K562 (cell line): ENCODE data around the gene ZNF181. TPM values are rescaled to one million over a fixed set of nuclear protein-coding genes. Genes with fewer than 3 reads are reported as not detected.

ENCODE experiments used
- ARHGAP35 ChIP-seq: fragments of 450-650 bp; IDR thresholded peaks from 2 replicates; pipeline ENCODE4 v1.6.1; 2018; ENCODE audit not compliant: partially characterized antibody
- BCLAF1 ChIP-seq, 2 experiments: fragments of 450-650 bp in 1 of 2; IDR thresholded peaks; 2 replicates each; pipeline ENCODE4 v1.6.1; 2011 to 2017; ENCODE audit warnings: low read depth in 2 of 2, antibody characterized with exemption in 1 of 2, borderline replicate concordance in 1 of 2, low read length in 1 of 2, mild to moderate bottlenecking in 1 of 2, mixed read lengths in 1 of 2; ENCODE audit not compliant: control insufficient read depth in 1 of 2
- BRD9 ChIP-seq: fragments of 450-650 bp; IDR thresholded peaks from 2 replicates; pipeline ENCODE4 v1.6.1; 2018; ENCODE audit warnings: low read depth; ENCODE audit not compliant: partially characterized antibody
- CBX1 ChIP-seq: sonication (generic); IDR thresholded peaks from 2 replicates; pipeline ENCODE4 v1.6.1; 2016; ENCODE audit warnings: antibody characterized with exemption, low read depth, mild to moderate bottlenecking
- CHD2 ChIP-seq: IDR thresholded peaks from 2 replicates; pipeline ENCODE4 v1.6.1; 2011; ENCODE audit warnings: low read depth, low read length
- GTF2B ChIP-seq: IDR thresholded peaks from 2 replicates; pipeline ENCODE4 v1.6.1; 2011; ENCODE audit not compliant: insufficient read length; ENCODE audit errors: extremely low read depth
- HMBOX1 ChIP-seq: sonication (generic); IDR thresholded peaks from 2 replicates; pipeline ENCODE4 v1.6.1; 2016
- HMGXB4 ChIP-seq: sonication (generic); formaldehyde crosslinking; IDR thresholded peaks from 2 replicates; pipeline ENCODE4 v1.8.1; 2023; ENCODE audit warnings: mild to moderate bottlenecking, missing genetic modification reagents
- MNT ChIP-seq, 2 experiments: fragments of 450-650 bp; conservative IDR thresholded peaks; 2 replicates each; pipeline ENCODE4 v1.6.1; 2017; ENCODE audit warnings: mild to moderate bottlenecking in 2 of 2, moderate library complexity in 2 of 2
- NFYB ChIP-seq: IDR thresholded peaks from 2 replicates; pipeline ENCODE4 v1.6.1; 2011; ENCODE audit warnings: mild to moderate bottlenecking, moderate library complexity; ENCODE audit not compliant: insufficient read length; ENCODE audit errors: extremely low read depth
- TAF7 ChIP-seq: fragments of 450-650 bp; IDR thresholded peaks from 2 replicates; pipeline ENCODE4 v1.6.1; 2016; ENCODE audit warnings: missing genetic modification characterization, missing compliant biosample characterization
- TRIM28 ChIP-seq: fragments of 450-650 bp; IDR thresholded peaks from 2 replicates; pipeline ENCODE4 v1.6.1; 2017
- ZBTB33 ChIP-seq: sonication (generic); formaldehyde crosslinking; IDR thresholded peaks from 2 replicates; pipeline ENCODE4 v1.8.1; 2023; ENCODE audit warnings: mild to moderate bottlenecking, missing genetic modification reagents
- ZFP36 ChIP-seq: fragments of 150-350 bp; IDR thresholded peaks from 2 replicates; pipeline ENCODE4 v1.6.1; 2018; ENCODE audit warnings: low read length, low read depth; ENCODE audit not compliant: partially characterized antibody
- polyA plus RNA-seq, 8 experiments: library from polyadenylated mRNA; depleted of rRNA in 4 of 8; stranded (reverse) in 5 of 8; unstranded in 3 of 8; fragments of >200 nt; fragmentation: Nextera tagmentation in 2 of 8; fragmentation: Illumina TruSeq in 1 of 8; extraction: Ambion mirVana in 2 of 8; extraction: Trizol in 1 of 8; gene quantifications; 2 replicates each; pipeline versions ENCODE4 v1.2.1 to v1.2.3, GENCODE V29; 2011 to 2014; ENCODE audit warnings: inconsistent platforms in 1 of 8, missing spikeins in 1 of 8
- total RNA-seq, 7 experiments: library from RNA; depleted of rRNA in 6 of 7; stranded (reverse); fragments of >200 nt in 6 of 7; fragmentation: Illumina TruSeq in 2 of 7; extraction: Trizol in 2 of 7; gene quantifications; 2 replicates each; pipeline versions ENCODE4 v1.2.1 to v1.2.3, GENCODE V29; 2011 to 2021; ENCODE audit warnings: low replicate concordance in 1 of 7

The ZNF181 gene
- total and polyA plus RNA-seq, 9 of the 15 experiments (the other 6 are each of a cell fraction or from before 2014, with no cell fraction given) = 4.3 to 20.3 (median 12.1) TPM

- TF ChIP-seq CBX1 = no peak; the same call in 1 of the 2 replicates
- no peak for TF ChIP-seq HMBOX1
- peak; percentile 54; the same call in 1 of the 2 replicates for TF ChIP-seq ZBTB33 (CRISPR knock-in tag)
- TF ChIP-seq TAF7 (tag) = no peak
- no peak for TF ChIP-seq BCLAF1 (IDR thresholded peaks at IDR 0.05; ENCODE audit: borderline replicate concordance in 1 of 2, control insufficient read depth in 1 of 2, low read depth in 2 of 2, low read length in 1 of 2)
- no peak for TF ChIP-seq TRIM28
- TF ChIP-seq ZFP36 = no peak
- no peak for TF ChIP-seq ARHGAP35
- 0 out of 4 replicates have a peak, but pooled peaks of 1 of the 2 experiments have one; percentile 50 for TF ChIP-seq MNT (conservative IDR thresholded peaks at IDR 0.05)
- TF ChIP-seq GTF2B = no peak
- no peak for TF ChIP-seq CHD2
- TF ChIP-seq BRD9 = no peak
- no peak for TF ChIP-seq HMGXB4 (CRISPR knock-in tag)
- no peak for TF ChIP-seq NFYB
Measured at GRCh38 chr19:34772697-34773554, 38.9 kb downstream of the ZNF181 start, which contains the start of gene ZNF599 (continued).
